Loucy (cell line): ENCODE data around the gene DNAJC17.

Experiments
- H2AFZ ChIP-seq: fragments of 200-600 bp; sonication (generic); 2 replicates; pipeline ENCODE4 v1.6.0; 2016; ENCODE audit warnings: antibody characterized with exemption, mild to moderate bottlenecking, low read length, moderate library complexity
- H3F3A ChIP-seq: fragments of 200-600 bp; 2 replicates; pipeline ENCODE4 v1.6.0; 2016; ENCODE audit warnings: antibody characterized with exemption, low read depth, mild to moderate bottlenecking
- H3K27me3 ChIP-seq: fragments of 200-600 bp; sonication (generic); 2 replicates; pipeline ENCODE4 v1.6.1; 2014; ENCODE audit warnings: low read length, mild to moderate bottlenecking; ENCODE audit not compliant: insufficient read depth, poor library complexity, severe bottlenecking
- H3K36me3 ChIP-seq: fragments of 200-600 bp; sonication (generic); 2 replicates; pipeline ENCODE4 v1.6.1; 2016; ENCODE audit warnings: low read length; ENCODE audit not compliant: insufficient read depth
- H3K4me1 ChIP-seq: fragments of 200-600 bp; sonication (generic); 2 replicates; pipeline ENCODE4 v1.5.1; 2014; ENCODE audit warnings: low read length, mild to moderate bottlenecking; ENCODE audit not compliant: insufficient read depth, poor library complexity, severe bottlenecking
- H3K4me2 ChIP-seq: fragments of 200-600 bp; sonication (generic); 2 replicates; pipeline ENCODE4 v1.6.0; 2014; ENCODE audit warnings: antibody characterized with exemption, low read length, low read depth, mild to moderate bottlenecking; ENCODE audit not compliant: poor library complexity, severe bottlenecking
- H3K4me3 ChIP-seq: fragments of 200-600 bp; sonication (generic); 2 replicates; pipeline ENCODE4 v1.5.1; 2014; ENCODE audit warnings: low read length, mild to moderate bottlenecking, mixed read lengths; ENCODE audit not compliant: poor library complexity, severe bottlenecking
- H3K79me2 ChIP-seq: fragments of 200-600 bp; sonication (generic); 2 replicates; pipeline ENCODE4 v1.6.1; 2014; ENCODE audit warnings: low read length; ENCODE audit not compliant: insufficient read depth
- H3K9ac ChIP-seq: fragments of 200-600 bp; sonication (generic); 2 replicates; pipeline ENCODE4 v1.6.0; 2014; ENCODE audit warnings: mild to moderate bottlenecking, low read depth, low read length, moderate library complexity; ENCODE audit not compliant: poor library complexity, severe bottlenecking
- H3K9me2 ChIP-seq: fragments of 200-600 bp; sonication (generic); replicated peaks from 2 replicates; pipeline ENCODE4 v1.6.1; 2016; ENCODE audit warnings: low read depth, low read length, mixed read lengths
- H3K9me3 ChIP-seq: fragments of 200-600 bp; sonication (generic); 2 replicates; pipeline ENCODE4 v1.6.1; 2014; ENCODE audit warnings: mild to moderate bottlenecking, antibody characterized with exemption, low read length, low read depth; ENCODE audit not compliant: insufficient read depth
- H4K20me1 ChIP-seq: fragments of 200-600 bp; sonication (generic); 2 replicates; pipeline ENCODE4 v1.6.0; 2014; ENCODE audit warnings: antibody characterized with exemption, low read length, mild to moderate bottlenecking; ENCODE audit not compliant: insufficient read depth, poor library complexity, severe bottlenecking
- EZH2phosphoT487 ChIP-seq: fragments of 200-600 bp; IDR thresholded peaks from 2 replicates; pipeline ENCODE4 v1.6.1; 2018; ENCODE audit warnings: antibody characterized with exemption, mild to moderate bottlenecking, moderate library complexity, borderline replicate concordance
- TF ChIP-seq, protein P1 (sequence below): fragments of 200-600 bp; sonication (generic); conservative IDR thresholded peaks from 2 replicates; pipeline ENCODE4 v1.5.1; 2014; ENCODE audit warnings: mild to moderate bottlenecking, antibody characterized with exemption, low read length

The DNAJC17 gene

DNA sequence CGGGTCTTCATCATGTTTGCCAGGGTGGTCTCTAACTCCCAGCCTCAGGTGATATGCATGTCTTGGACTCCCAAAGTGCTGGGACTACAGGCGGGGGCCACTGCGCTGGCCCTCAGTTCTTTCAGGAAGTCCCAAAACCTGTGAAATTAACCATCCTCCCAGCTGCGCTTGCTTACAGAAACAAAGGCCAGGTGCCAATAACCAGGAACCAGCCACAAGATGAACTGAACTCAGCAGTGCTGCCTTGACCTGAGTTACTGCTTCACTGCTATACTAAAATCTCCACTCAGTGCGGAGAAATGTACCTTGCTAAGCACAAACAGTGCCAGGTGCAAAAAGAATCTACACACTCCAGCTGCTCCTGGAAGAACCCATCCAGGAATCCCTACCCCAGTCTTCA, 47.3 kb downstream of the DNAJC17 start:
- H4K20me1 ChIP-seq: no peaks in the 10 kb centered on the region
- peaks cover 6% of the 10 kb centered on the region; the same call in 1 of the 2 replicates for H3F3A ChIP-seq
- no peaks in the 10 kb centered on the region for H3K27me3 ChIP-seq
- no peaks in the 10 kb centered on the region for H3K9me3 ChIP-seq
- H2AFZ ChIP-seq: no peak overlapping the region
- no peaks in the 10 kb centered on the region for H3K9me2 ChIP-seq
- H3K4me2 ChIP-seq: no peak overlapping the region
- peaks cover 16% of the 10 kb centered on the region for H3K79me2 ChIP-seq
- peaks cover 30% of the 10 kb centered on the region for H3K4me1 ChIP-seq
- no peak overlapping the region for H3K4me3 ChIP-seq
- no peaks in the 10 kb centered on the region for H3K36me3 ChIP-seq
- H3K9ac ChIP-seq: no peak overlapping the region
- TF ChIP-seq, protein P1, sequence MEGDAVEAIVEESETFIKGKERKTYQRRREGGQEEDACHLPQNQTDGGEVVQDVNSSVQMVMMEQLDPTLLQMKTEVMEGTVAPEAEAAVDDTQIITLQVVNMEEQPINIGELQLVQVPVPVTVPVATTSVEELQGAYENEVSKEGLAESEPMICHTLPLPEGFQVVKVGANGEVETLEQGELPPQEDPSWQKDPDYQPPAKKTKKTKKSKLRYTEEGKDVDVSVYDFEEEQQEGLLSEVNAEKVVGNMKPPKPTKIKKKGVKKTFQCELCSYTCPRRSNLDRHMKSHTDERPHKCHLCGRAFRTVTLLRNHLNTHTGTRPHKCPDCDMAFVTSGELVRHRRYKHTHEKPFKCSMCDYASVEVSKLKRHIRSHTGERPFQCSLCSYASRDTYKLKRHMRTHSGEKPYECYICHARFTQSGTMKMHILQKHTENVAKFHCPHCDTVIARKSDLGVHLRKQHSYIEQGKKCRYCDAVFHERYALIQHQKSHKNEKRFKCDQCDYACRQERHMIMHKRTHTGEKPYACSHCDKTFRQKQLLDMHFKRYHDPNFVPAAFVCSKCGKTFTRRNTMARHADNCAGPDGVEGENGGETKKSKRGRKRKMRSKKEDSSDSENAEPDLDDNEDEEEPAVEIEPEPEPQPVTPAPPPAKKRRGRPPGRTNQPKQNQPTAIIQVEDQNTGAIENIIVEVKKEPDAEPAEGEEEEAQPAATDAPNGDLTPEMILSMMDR: no peak
- no peak for TF ChIP-seq EZH2phosphoT487

DNA sequence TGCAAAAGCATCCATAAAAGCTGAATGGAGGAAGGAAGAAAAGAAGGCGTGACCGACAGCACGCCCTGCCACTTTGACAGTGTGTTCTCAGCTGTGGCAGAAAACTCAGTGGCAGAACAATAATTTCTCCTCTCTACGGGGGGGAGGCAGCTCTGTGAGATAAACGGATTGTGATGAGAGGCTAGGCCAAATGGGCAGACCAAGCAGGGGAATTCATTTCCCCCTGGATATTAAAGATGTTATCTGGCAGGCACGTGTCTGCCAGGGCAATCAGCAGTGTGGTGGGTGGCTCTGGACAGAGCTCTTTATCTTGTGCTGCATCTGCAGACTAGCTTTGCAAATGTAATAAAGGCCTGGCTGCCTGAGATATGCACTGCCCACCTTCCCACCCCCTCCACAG, 50.3 kb downstream of the DNAJC17 start:
- Histone ChIP-seq H4K20me1 (peaks cover 3% of the 10 kb centered on the region), H3K9me2 (no peaks in the 10 kb centered on the region), H2AFZ (no peak overlapping the region), H3K27me3 (no peaks in the 10 kb centered on the region), H3K4me2 (peak overlapping the region; percentile 69), H3K9me3 (no peaks in the 10 kb centered on the region), H3K4me3 (peak overlapping the region; percentile 19), H3K36me3 (no peaks in the 10 kb centered on the region), H3K79me2 (peaks cover 29% of the 10 kb centered on the region), H3K9ac (peak overlapping the region; percentile 56), H3K4me1 (peaks cover 36% of the 10 kb centered on the region), H3F3A (peaks cover 6% of the 10 kb centered on the region; the same call in 1 of the 2 replicates)
- TF ChIP-seq, protein P1: no peak
- no peak for TF ChIP-seq EZH2phosphoT487

DNA sequence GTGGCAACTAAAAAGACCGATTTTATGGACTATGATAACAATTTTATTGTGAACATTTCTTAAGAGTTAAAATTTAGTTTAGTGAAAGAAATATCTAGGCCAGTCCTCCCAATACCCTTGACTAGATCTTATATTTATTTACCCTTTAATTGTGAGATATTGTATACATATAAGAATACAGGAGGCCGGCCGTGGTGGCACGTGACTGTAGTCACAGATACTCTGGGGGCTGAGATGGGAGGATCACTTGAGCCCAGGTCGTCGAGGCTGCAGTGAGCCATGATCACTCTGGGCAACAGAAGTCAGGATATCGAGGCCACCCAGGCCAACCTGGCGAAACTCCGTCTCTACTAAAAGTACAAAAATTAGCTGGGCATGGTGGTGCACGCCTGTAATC, 51.5 kb downstream of the DNAJC17 start:
- Histone ChIP-seq H3K27me3 (no peaks in the 10 kb centered on the region), H3K9ac (peak overlapping the region; percentile 96), H3K79me2 (peaks cover 36% of the 10 kb centered on the region), H3K4me1 (peaks cover 36% of the 10 kb centered on the region), H4K20me1 (peaks cover 3% of the 10 kb centered on the region), H2AFZ (peak overlapping the region; percentile 70), H3K4me3 (peak overlapping the region; percentile 98), H3K9me3 (no peaks in the 10 kb centered on the region), H3K4me2 (peak overlapping the region; percentile 79), H3F3A (peaks cover 6% of the 10 kb centered on the region; the same call in 1 of the 2 replicates), H3K9me2 (no peaks in the 10 kb centered on the region), H3K36me3 (peaks cover 5% of the 10 kb centered on the region; the same call in 1 of the 2 replicates)
- no peak for TF ChIP-seq EZH2phosphoT487
- TF ChIP-seq, protein P1: no peak
